Nephron (organoid): ENCODE measurements around the gene PRIMA1.

Source experiments
- H3K27ac Mint-ChIP-seq, 3 experiments: 2 replicates each; pipeline ENCODE4 v1.8.0; 2020; ENCODE audit warnings: mixed read lengths in 3 of 3, mild to moderate bottlenecking in 2 of 3, moderate library complexity in 1 of 3
- H3K27me3 Mint-ChIP-seq: 2 replicates; pipeline ENCODE4 v1.8.0; 2021; ENCODE audit warnings: low read depth, mild to moderate bottlenecking, moderate library complexity, mixed read lengths
- H3K36me3 Mint-ChIP-seq: 2 replicates; pipeline ENCODE4 v1.8.0; 2020; ENCODE audit warnings: low read depth, mixed read lengths
- H3K4me1 Mint-ChIP-seq: 2 replicates; pipeline ENCODE4 v1.8.0; 2020; ENCODE audit warnings: mixed read lengths
- H3K4me3 Mint-ChIP-seq, 3 experiments: 2 replicates each; pipeline ENCODE4 v1.8.0; 2020; ENCODE audit warnings: mild to moderate bottlenecking in 3 of 3, mixed read lengths in 3 of 3, moderate library complexity in 2 of 3
- H3K9me3 Mint-ChIP-seq: 2 replicates; pipeline ENCODE4 v1.8.0; 2020; ENCODE audit warnings: mixed read lengths
- CTCF ChIP-seq, 3 experiments: fragments of 200-600 bp; sonication (generic); IDR thresholded peaks; one replicate each; pipeline ENCODE4 v1.5.0; 2021; ENCODE audit warnings: antibody characterized with exemption in 3 of 3; ENCODE audit not compliant: unreplicated experiment in 3 of 3

PRIMA1 gene

GRCh38 chr14:93829839-93830481 is 41.7 kb upstream of the PRIMA1 start:
- Mint-ChIP-seq H3K4me1 (no peaks in the 10 kb centered on the region), H3K27ac (no peak overlapping the region), H3K27me3 (peaks cover 32% of the 10 kb centered on the region), H3K36me3 (no peaks in the 10 kb centered on the region), H3K4me3 (no peak overlapping the region), H3K9me3 (no peaks in the 10 kb centered on the region)
- TF ChIP-seq CTCF (IDR thresholded peaks at IDR 0.05; ENCODE audit: unreplicated experiment in 3 of 3): no peak

- peaks cover 23% of the 10 kb centered on the region for H3K27me3 Mint-ChIP-seq
- no peaks in the 10 kb centered on the region for H3K9me3 Mint-ChIP-seq
- H3K4me1 Mint-ChIP-seq: no peaks in the 10 kb centered on the region
- no peak overlapping the region for H3K27ac Mint-ChIP-seq
- H3K4me3 Mint-ChIP-seq: no peak overlapping the region
- H3K36me3 Mint-ChIP-seq: no peaks in the 10 kb centered on the region
- TF ChIP-seq CTCF (IDR thresholded peaks at IDR 0.05; ENCODE audit: unreplicated experiment in 3 of 3): no peak
Measured at GRCh38 chr14:93825235-93825553, 36.9 kb upstream of the PRIMA1 start.

- H3K4me1 Mint-ChIP-seq: no peaks in the 10 kb centered on the region
- H3K27ac Mint-ChIP-seq: no peak overlapping the region
- peaks cover 18% of the 10 kb centered on the region for H3K27me3 Mint-ChIP-seq
- peak in 1 of 3 experiments; percentile 11 for TF ChIP-seq CTCF (IDR thresholded peaks at IDR 0.05; ENCODE audit: unreplicated experiment in 3 of 3)
- H3K4me3 Mint-ChIP-seq: no peak overlapping the region
- no peaks in the 10 kb centered on the region for H3K9me3 Mint-ChIP-seq
- H3K36me3 Mint-ChIP-seq: no peaks in the 10 kb centered on the region
Measured at GRCh38 chr14:93824518-93825234, 36.4 kb upstream of the PRIMA1 start.

GRCh38 chr14:93824076-93824475 is 35.8 kb upstream of the PRIMA1 start:
- H3K27me3 Mint-ChIP-seq: peaks cover 16% of the 10 kb centered on the region
- H3K4me1 Mint-ChIP-seq: no peaks in the 10 kb centered on the region
- no peaks in the 10 kb centered on the region for H3K9me3 Mint-ChIP-seq
- TF ChIP-seq CTCF (IDR thresholded peaks at IDR 0.05; ENCODE audit: unreplicated experiment in 3 of 3): no peak
- H3K36me3 Mint-ChIP-seq: no peaks in the 10 kb centered on the region
- no peak overlapping the region for H3K27ac Mint-ChIP-seq
- H3K4me3 Mint-ChIP-seq: no peak overlapping the region

GRCh38 chr14:93821051-93821450 is 32.8 kb upstream of the PRIMA1 start:
- H3K9me3 Mint-ChIP-seq: peaks cover 9% of the 10 kb centered on the region
- H3K27me3 Mint-ChIP-seq: peaks cover 15% of the 10 kb centered on the region
- H3K4me1 Mint-ChIP-seq: peaks cover 6% of the 10 kb centered on the region
- H3K4me3 Mint-ChIP-seq: no peak overlapping the region
- no peak for TF ChIP-seq CTCF (IDR thresholded peaks at IDR 0.05; ENCODE audit: unreplicated experiment in 3 of 3)
- no peaks in the 10 kb centered on the region for H3K36me3 Mint-ChIP-seq
- peak overlapping the region in 1 of 3 experiments; percentile 17 for H3K27ac Mint-ChIP-seq

- no peak for TF ChIP-seq CTCF (IDR thresholded peaks at IDR 0.05; ENCODE audit: unreplicated experiment in 3 of 3)
- Mint-ChIP-seq H3K9me3 (peaks cover 24% of the 10 kb centered on the region), H3K36me3 (no peaks in the 10 kb centered on the region), H3K27ac (no peak overlapping the region), H3K27me3 (peaks cover 8% of the 10 kb centered on the region), H3K4me3 (no peak overlapping the region), H3K4me1 (peaks cover 6% of the 10 kb centered on the region)
Measured at GRCh38 chr14:93818857-93819256, 30.6 kb upstream of the PRIMA1 start.
